ENCODE results near the gene ACKR4.

The ACKR4 gene

GRCh38 chr3:132643366-132643765 is 46.3 kb downstream of the ACKR4 start:
- no peak for DNase-seq

- no peak for DNase-seq
Observed at GRCh38 chr3:132645058-132645457, 48.0 kb downstream of the ACKR4 start.

- no peak for DNase-seq
Observed at GRCh38 chr3:132650153-132650552, 53.1 kb downstream of the ACKR4 start.
